ENCODE data around the gene GRID1. TPM values are rescaled to one million over a fixed set of nuclear protein-coding genes. Genes with fewer than 3 reads are reported as not detected.

Gene GRID1
- total RNA-seq, 4 donors from 2014 or later, result 0.88 to 7.3 (median 4.1) TPM

DNA sequence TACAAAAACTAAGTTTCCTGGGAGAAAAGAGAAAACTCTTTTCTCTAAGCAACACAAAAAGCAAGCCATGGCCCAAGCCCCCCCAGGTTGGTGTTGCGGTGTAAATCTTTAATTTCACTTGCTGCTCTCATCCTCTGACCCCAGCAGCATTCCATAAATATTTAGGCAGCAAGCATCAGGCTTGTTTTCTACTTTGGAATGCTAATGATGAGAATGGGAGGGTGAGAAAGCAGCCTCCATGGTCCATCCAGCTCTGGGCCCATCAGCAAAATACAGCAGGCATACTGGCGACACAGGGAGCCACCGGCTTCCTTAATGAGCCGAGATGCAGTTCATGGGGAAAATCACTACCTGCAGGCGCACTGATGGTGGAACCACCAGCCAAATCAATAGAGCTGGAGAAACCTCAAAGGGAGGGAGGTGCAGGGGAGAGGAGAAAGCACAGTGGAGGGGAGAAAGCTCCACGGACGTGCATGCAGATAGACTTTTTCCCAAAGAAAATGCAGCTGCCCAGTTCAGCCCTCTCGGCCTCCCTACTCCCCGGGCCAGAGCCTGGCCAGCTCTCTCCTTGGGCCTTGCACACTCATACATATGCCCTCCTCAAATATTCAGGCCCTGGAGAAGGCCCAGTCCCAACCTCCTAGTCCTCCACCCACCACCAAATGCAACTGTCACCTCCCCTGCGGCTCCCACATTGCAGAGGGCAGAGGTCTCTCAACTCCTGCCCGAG is 131.9 kb downstream of the GRID1 start:
- DNase-seq, result no peak
- TF ChIP-seq POLR2A (IDR thresholded peaks at IDR 0.05) (no peak), CTCF (IDR thresholded peaks at IDR 0.05) (no peak)
- intact Hi-C loops (cut with DNase I; ENCODE audit: low total_unique reads), result no loop called here

DNA sequence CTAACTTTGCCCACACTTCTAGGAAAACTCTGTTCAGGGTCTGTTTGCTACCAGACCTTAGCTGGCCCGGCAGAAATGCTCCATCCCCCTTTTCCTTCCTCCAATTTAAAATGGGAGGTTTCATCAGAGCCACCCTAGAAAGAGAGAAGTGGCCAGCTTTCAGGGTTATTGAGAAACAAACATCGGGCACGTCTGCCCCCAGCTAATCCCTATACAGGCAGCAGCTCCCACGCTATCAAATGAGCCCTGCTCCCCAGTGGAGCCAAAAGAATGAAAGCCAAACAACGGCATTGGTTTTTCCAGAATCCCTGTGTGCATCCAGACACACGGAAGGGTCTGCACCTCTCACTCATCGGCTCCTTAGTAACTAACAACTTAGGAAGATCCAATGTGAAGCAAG is 132.5 kb downstream of the GRID1 start:
- Histone ChIP-seq H3K4me1 (no peaks in the 10 kb centered on the region), H3K4me3 (no peak overlapping the region), H3K27ac (no peak overlapping the region), H3K27me3 (no peaks in the 10 kb centered on the region), H3K36me3 (no peaks in the 10 kb centered on the region), H3K9me3 (no peaks in the 10 kb centered on the region)
- intact Hi-C loops (cut with DNase I; ENCODE audit: low total_unique reads), result no loop called here
- no peak for DNase-seq
- TF ChIP-seq CTCF (IDR thresholded peaks at IDR 0.05) (no peak), POLR2A (IDR thresholded peaks at IDR 0.05) (no peak)

More for the DNA sequence above, 131.9 kb downstream of the GRID1 start:
- Histone ChIP-seq H3K27ac (no peak overlapping the region), H3K27me3 (no peaks in the 10 kb centered on the region), H3K9me3 (no peaks in the 10 kb centered on the region), H3K4me3 (no peak overlapping the region), H3K36me3 (no peaks in the 10 kb centered on the region), H3K4me1 (no peaks in the 10 kb centered on the region)

GRCh38 chr10:86233131-86233530 is 133.5 kb downstream of the GRID1 start:
- Histone ChIP-seq H3K4me3 (no peak overlapping the region), H3K27ac (no peak overlapping the region), H3K9me3 (no peaks in the 10 kb centered on the region), H3K4me1 (no peaks in the 10 kb centered on the region), H3K36me3 (no peaks in the 10 kb centered on the region), H3K27me3 (no peaks in the 10 kb centered on the region)
- no peak for DNase-seq
- intact Hi-C loops (cut with DNase I; ENCODE audit: low total_unique reads), result no loop called here
- TF ChIP-seq POLR2A (IDR thresholded peaks at IDR 0.05), result no peak
- no peak for TF ChIP-seq CTCF (IDR thresholded peaks at IDR 0.05)

GRCh38 chr10:86232644-86233043 is 134.0 kb downstream of the GRID1 start:
- no peaks in the 10 kb centered on the region for H3K4me1 ChIP-seq
- DNase-seq, result no peak
- TF ChIP-seq CTCF (IDR thresholded peaks at IDR 0.05), result no peak
- no peak for TF ChIP-seq POLR2A (IDR thresholded peaks at IDR 0.05)
- no peak overlapping the region for H3K4me3 ChIP-seq
- intact Hi-C loops (cut with DNase I; ENCODE audit: low total_unique reads), result no loop called here
- H3K27ac ChIP-seq, result no peak overlapping the region
- H3K36me3 ChIP-seq, result no peaks in the 10 kb centered on the region
- H3K27me3 ChIP-seq, result no peaks in the 10 kb centered on the region
- H3K9me3 ChIP-seq, result no peaks in the 10 kb centered on the region

- H3K36me3 ChIP-seq, result no peaks in the 10 kb centered on the region
- H3K9me3 ChIP-seq, result no peaks in the 10 kb centered on the region
- H3K27me3 ChIP-seq, result no peaks in the 10 kb centered on the region
- no peak overlapping the region for H3K27ac ChIP-seq
- no peaks in the 10 kb centered on the region for H3K4me1 ChIP-seq
- TF ChIP-seq POLR2A (IDR thresholded peaks at IDR 0.05) (no peak), CTCF (IDR thresholded peaks at IDR 0.05) (no peak)
- no peak overlapping the region for H3K4me3 ChIP-seq
- DNase-seq, result no peak
- intact Hi-C loops (cut with DNase I; ENCODE audit: low total_unique reads), result no loop called here
These were observed 134.6 kb downstream of the GRID1 start for GRCh38 chr10:86231796-86232560.
